ENCODE data around the gene MRPL34. TPM values are rescaled to one million over a fixed set of nuclear protein-coding genes. Genes with fewer than 3 reads are reported as not detected.

The MRPL34 gene
- total and polyA plus RNA-seq, 8 donors: 32.4 to 78.1 (median 39.3) TPM

DNA sequence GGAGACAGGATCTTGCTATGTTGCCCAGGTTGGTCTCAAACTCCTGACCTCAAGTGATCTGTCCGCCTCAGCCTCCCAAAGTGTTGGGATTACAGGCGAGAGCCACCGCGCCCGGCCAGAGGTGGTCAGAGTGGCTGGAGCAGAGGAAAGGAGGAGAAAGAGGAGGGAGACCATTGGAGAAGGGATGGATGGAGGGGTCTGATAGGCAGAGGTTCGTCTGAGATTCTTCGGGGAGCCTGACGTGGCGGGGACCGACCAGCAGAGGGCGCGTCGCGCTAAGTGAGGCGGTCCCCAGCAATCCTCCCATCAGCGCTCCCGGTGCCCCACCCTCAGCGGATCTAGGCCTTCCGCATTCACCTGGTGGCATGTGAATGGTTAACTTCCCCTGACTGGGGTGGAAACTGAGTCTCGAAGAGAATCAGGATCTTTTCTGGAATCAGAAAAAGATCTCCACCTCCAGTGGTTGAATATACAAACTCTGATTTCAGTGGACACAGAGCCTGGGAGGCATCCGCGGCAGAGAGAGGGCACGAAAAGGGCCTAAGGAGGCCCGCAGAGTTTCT lies 40.5 kb downstream of the MRPL34 start:
- intact Hi-C loops (cut with DNase I): loop anchor here in 1 of 3 donors (5.0 kb wide), 1 partner anchor 121 kb away; no protein-coding TSS in a partner anchor
- Histone ChIP-seq H3K27ac (no peak overlapping the region), H3K4me1 (no peaks in the 10 kb centered on the region), H3K9me3 (no peaks in the 10 kb centered on the region), H3K36me3 (no peaks in the 10 kb centered on the region), H3K4me3 (no peak overlapping the region), H3K27me3 (no peaks in the 10 kb centered on the region)
- FAIRE-seq (no peak), ATAC-seq (peak; percentile 79 to 97 (median 93)), DNase-seq (peak in 5 of 6 donors; percentile 51 to 91 (median 74))
- 14 to 19% methylated on average over 17 to 24 of the region's 24 CpGs for WGBS, 2 donors
- TF ChIP-seq, protein P1, sequence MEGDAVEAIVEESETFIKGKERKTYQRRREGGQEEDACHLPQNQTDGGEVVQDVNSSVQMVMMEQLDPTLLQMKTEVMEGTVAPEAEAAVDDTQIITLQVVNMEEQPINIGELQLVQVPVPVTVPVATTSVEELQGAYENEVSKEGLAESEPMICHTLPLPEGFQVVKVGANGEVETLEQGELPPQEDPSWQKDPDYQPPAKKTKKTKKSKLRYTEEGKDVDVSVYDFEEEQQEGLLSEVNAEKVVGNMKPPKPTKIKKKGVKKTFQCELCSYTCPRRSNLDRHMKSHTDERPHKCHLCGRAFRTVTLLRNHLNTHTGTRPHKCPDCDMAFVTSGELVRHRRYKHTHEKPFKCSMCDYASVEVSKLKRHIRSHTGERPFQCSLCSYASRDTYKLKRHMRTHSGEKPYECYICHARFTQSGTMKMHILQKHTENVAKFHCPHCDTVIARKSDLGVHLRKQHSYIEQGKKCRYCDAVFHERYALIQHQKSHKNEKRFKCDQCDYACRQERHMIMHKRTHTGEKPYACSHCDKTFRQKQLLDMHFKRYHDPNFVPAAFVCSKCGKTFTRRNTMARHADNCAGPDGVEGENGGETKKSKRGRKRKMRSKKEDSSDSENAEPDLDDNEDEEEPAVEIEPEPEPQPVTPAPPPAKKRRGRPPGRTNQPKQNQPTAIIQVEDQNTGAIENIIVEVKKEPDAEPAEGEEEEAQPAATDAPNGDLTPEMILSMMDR (IDR thresholded peaks at IDR 0.05): peak; percentile 93 to 95 (median 94)

DNA sequence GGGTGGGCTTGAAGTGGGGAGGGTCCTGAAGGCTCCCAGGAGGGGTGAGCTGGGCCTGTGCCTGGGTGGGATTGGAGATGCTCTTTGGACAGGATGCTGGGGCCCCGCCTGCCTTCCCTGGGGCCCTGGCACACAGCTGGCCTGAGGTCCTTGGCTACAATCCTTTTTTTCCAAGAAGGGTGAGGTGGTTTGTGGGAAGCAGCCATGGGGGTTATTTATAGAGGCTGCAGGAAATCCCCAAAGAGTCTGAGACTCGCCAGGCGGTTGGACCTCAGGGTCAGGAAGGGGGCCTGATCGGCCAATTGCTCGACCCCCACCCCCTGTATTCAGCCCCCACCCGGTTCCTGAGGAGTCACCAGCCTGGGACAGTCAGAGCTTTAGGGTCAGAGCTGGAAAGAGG lies 41.7 kb downstream of the MRPL34 start:
- 26 to 51% methylated on average over 6 of the region's 6 CpGs for WGBS, 2 donors
- FAIRE-seq: no peak
- ATAC-seq: peak in 2 of 4 donors; percentile 30 to 32
- no peaks in the 10 kb centered on the region for H3K36me3 ChIP-seq
- no peak overlapping the region for H3K27ac ChIP-seq
- H3K9me3 ChIP-seq: no peaks in the 10 kb centered on the region
- DNase-seq: no peak
- H3K4me1 ChIP-seq: no peaks in the 10 kb centered on the region
- no peaks in the 10 kb centered on the region for H3K27me3 ChIP-seq
- H3K4me3 ChIP-seq: no peak overlapping the region
- intact Hi-C loops (cut with DNase I): loop anchor here in 1 of 3 donors (5.0 kb wide), 1 partner anchor 120 kb away; no protein-coding TSS in a partner anchor
- TF ChIP-seq, protein P1 (IDR thresholded peaks at IDR 0.05): no peak

DNA sequence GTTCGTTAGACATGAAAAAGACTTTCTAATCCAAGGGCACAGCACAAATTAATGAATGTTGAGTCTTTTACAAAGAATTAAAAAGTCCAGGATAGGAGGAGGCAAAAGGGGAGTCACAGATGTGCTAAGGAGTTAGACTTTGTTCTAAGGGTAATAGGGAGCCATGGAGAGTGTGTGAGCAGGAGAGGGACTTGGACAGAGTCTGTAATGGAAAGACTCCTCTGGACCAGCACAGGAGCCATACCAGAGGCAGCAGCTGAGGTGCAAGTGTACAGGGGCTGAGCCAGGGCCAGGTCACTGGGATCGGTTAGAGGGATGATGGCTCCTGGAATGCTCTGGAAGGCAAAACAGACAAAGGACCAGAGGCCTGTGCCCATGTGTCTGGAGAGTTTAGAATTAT lies 42.2 kb downstream of the MRPL34 start:
- no peak for FAIRE-seq
- H3K27me3 ChIP-seq: no peaks in the 10 kb centered on the region

DNA sequence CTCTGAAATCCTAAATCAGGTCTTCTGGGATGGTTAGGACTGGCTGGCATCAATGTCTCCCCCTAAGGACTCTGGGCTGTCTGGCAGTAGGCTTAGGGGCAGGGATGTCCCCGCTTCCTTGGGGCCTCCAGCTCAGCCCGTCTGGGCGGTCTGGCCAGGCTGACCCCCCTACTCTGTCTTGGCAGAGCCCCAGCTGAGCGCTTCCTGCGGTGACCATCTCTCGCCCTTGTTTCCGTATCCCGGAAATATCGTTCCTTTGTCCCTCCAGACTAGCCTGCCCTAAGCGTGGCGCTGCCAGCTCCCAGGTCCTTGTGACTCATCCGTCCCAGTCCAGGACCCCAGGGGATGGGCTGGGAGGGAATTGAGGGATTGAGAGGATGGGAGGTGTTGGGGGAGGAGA lies 43.0 kb downstream of the MRPL34 start:
- ATAC-seq (peak in 3 of 4 donors; percentile 26 to 29 (median 27)), FAIRE-seq (no peak), DNase-seq (peak in 3 of 6 donors; percentile 20 to 54 (median 22))
- H3K9me3 ChIP-seq: no peaks in the 10 kb centered on the region
- no peak overlapping the region for H3K4me3 ChIP-seq
- intact Hi-C loops (cut with DNase I): loop anchor here in 1 of 3 donors (5.0 kb wide), 1 partner anchor 119 kb away; no protein-coding TSS in a partner anchor
- H3K4me1 ChIP-seq: no peaks in the 10 kb centered on the region
- H3K36me3 ChIP-seq: no peaks in the 10 kb centered on the region
- TF ChIP-seq, protein P1 (IDR thresholded peaks at IDR 0.05): no peak
- H3K27ac ChIP-seq: no peak overlapping the region
- WGBS, 2 donors: 5 to 14% methylated on average over 12 of the region's 12 CpGs
- H3K27me3 ChIP-seq: no peaks in the 10 kb centered on the region

More for the DNA sequence above, 42.2 kb downstream of the MRPL34 start:
- intact Hi-C loops (cut with DNase I): loop anchor here in 1 of 3 donors (5.0 kb wide), 1 partner anchor 119 kb away; no protein-coding TSS in a partner anchor
- 63 to 65% methylated on average over 2 of the region's 2 CpGs for WGBS, 2 donors
- DNase-seq (no peak), ATAC-seq (no peak)
- Histone ChIP-seq H3K4me3 (no peak overlapping the region), H3K4me1 (no peaks in the 10 kb centered on the region), H3K9me3 (no peaks in the 10 kb centered on the region), H3K36me3 (no peaks in the 10 kb centered on the region), H3K27ac (peak overlapping the region in 1 of 4 donors; percentile 22)
- TF ChIP-seq, protein P1 (IDR thresholded peaks at IDR 0.05): no peak

DNA sequence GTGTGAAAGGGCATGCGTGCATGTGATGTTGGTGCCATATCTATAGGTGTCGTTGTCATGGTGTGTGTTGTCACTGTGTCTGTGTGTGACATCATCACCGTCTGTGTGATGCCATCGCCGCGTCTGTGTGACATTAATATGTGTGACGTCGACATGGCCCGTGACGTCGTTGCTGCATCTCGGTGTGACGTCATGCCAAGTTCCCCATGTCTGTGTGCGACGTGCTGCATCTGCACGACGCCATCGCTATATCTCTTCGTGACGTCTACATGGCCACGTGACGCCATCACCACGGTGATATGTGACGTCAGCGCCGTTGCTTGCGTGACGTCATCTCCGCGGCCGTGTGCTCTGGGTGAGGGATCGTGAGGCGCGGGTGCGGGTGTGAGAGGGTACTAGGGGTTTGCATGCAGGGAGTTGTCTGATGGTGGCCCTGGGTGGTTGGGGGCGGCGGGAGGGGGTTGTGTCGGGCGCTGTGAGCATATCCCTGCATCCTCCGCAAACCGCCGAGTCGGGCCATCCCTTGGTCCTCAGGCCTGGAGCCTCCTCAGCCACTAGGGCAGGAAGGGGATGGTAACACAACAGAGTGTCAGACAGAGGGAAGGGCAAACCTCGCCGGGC lies 46.3 kb downstream of the MRPL34 start:
- WGBS, 2 donors: 69 to 77% methylated on average over 43 to 45 of the region's 45 CpGs
- TF ChIP-seq, protein P1 (IDR thresholded peaks at IDR 0.05): no peak
- DNase-seq (no peak), FAIRE-seq (no peak), ATAC-seq (no peak)
- intact Hi-C loops (cut with DNase I): no loop called here
- H3K4me1 ChIP-seq: no peaks in the 10 kb centered on the region
- no peaks in the 10 kb centered on the region for H3K36me3 ChIP-seq
- H3K9me3 ChIP-seq: no peaks in the 10 kb centered on the region
- H3K4me3 ChIP-seq: no peak overlapping the region
- H3K27me3 ChIP-seq: no peaks in the 10 kb centered on the region
- no peak overlapping the region for H3K27ac ChIP-seq
